ENCODE results near the gene PADI3.

DNA sequence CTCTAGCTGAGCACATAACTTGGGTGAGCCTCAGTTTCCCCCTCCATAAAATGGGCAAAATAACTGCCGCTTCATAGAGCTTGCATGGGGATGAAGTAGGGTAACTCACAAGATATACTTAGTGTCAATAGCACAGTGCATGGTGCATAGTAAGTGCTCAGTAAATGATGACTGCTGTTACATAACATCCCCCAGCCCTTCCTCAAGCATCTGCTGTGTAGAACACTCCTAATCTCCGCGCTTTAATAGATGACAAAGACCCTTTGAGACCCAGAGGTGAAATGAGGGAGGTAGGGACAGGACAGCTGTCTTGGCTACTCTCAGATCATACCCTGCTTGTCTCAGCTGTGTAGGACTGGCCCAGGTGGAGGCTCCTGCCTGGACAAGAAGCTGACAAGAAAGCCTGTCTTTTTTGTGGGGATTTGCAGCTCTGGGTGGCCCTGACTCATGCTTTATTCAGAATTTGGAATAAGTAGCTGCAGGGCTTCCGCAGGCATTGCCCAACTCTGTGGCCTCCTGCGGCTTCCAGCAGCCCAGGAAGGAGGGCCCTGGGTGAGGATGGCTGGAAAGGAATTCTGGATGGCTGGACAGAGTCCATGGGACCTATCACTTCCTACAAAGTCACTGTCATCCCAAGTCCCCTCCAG, 38.4 kb downstream of the PADI3 start:
- TF ChIP-seq POLR2A (IDR thresholded peaks at IDR 0.05) (no peak), POLR2AphosphoS5 (IDR thresholded peaks at IDR 0.05) (no peak)
